Osteocyte (in vitro differentiated cells): ENCODE results near the gene PTPRG. TPM values are rescaled to one million over a fixed set of nuclear protein-coding genes. Genes with fewer than 3 reads are reported as not detected.

ENCODE experiments used
- DNase-seq: peaks from one replicate; pipeline ENCODE4 v3.0.0; 2021; ENCODE audit warnings: mixed read lengths; ENCODE audit not compliant: unreplicated experiment; ENCODE audit errors: extremely low spot score
- H3K27ac Mint-ChIP-seq: one replicate; pipeline ENCODE4 v1.8.0; 2021; ENCODE audit warnings: mild to moderate bottlenecking, mixed read lengths; ENCODE audit not compliant: unreplicated experiment
- H3K27me3 Mint-ChIP-seq: one replicate; pipeline ENCODE4 v1.8.0; 2021; ENCODE audit warnings: mixed read lengths; ENCODE audit not compliant: unreplicated experiment
- H3K36me3 Mint-ChIP-seq: one replicate; pipeline ENCODE4 v1.8.0; 2021; ENCODE audit warnings: mixed read lengths; ENCODE audit not compliant: unreplicated experiment
- H3K4me1 Mint-ChIP-seq: one replicate; pipeline ENCODE4 v1.8.0; 2021; ENCODE audit warnings: mixed read lengths; ENCODE audit not compliant: unreplicated experiment
- H3K4me3 Mint-ChIP-seq: one replicate; pipeline ENCODE4 v1.8.0; 2021; ENCODE audit warnings: mild to moderate bottlenecking, moderate library complexity, mixed read lengths; ENCODE audit not compliant: unreplicated experiment
- H3K9me3 Mint-ChIP-seq: one replicate; pipeline ENCODE4 v1.8.0; 2021; ENCODE audit warnings: mixed read lengths; ENCODE audit not compliant: unreplicated experiment
- total RNA-seq: library from RNA; stranded (reverse); gene quantifications from 2 replicates; pipeline ENCODE4 v1.2.1, GENCODE V29; 2021
- TF ChIP-seq, protein P1 (sequence below): fragments of 200-600 bp; sonication (generic); IDR thresholded peaks from 2 replicates; pipeline ENCODE4 v1.5.0; 2021; ENCODE audit warnings: antibody characterized with exemption, mild to moderate bottlenecking, moderate library complexity

PTPRG gene
- total RNA-seq, 1 donor from 2014 or later, result 48.1 TPM

DNA sequence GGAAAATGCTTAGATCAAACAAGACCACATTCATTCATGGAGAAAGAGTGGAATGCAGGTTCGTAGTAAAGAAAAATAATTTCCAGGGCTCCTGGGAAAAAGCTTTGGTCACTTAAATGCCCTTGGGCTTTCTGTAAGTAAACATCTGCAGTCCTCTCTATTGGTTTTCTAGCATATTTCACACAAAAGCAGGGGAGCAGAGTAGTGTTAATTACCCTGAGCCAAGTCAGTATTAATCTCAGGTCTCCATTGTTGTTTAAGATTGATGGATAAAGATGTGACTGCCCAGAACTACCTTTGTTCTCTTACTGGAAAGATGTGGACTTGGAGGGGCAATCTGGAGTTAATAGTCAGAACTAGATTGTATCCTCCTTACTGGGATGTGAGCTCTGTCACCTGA, 242.6 kb downstream of the PTPRG start:
- H3K4me3 Mint-ChIP-seq, result no peak overlapping the region
- no peaks in the 10 kb centered on the region for H3K27me3 Mint-ChIP-seq
- no peaks in the 10 kb centered on the region for H3K9me3 Mint-ChIP-seq
- TF ChIP-seq, protein P1, sequence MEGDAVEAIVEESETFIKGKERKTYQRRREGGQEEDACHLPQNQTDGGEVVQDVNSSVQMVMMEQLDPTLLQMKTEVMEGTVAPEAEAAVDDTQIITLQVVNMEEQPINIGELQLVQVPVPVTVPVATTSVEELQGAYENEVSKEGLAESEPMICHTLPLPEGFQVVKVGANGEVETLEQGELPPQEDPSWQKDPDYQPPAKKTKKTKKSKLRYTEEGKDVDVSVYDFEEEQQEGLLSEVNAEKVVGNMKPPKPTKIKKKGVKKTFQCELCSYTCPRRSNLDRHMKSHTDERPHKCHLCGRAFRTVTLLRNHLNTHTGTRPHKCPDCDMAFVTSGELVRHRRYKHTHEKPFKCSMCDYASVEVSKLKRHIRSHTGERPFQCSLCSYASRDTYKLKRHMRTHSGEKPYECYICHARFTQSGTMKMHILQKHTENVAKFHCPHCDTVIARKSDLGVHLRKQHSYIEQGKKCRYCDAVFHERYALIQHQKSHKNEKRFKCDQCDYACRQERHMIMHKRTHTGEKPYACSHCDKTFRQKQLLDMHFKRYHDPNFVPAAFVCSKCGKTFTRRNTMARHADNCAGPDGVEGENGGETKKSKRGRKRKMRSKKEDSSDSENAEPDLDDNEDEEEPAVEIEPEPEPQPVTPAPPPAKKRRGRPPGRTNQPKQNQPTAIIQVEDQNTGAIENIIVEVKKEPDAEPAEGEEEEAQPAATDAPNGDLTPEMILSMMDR, result no peak
- peaks cover 36% of the 10 kb centered on the region for H3K4me1 Mint-ChIP-seq
- peaks cover 2% of the 10 kb centered on the region for H3K36me3 Mint-ChIP-seq
- DNase-seq, result no peak
- H3K27ac Mint-ChIP-seq, result no peak overlapping the region

DNA sequence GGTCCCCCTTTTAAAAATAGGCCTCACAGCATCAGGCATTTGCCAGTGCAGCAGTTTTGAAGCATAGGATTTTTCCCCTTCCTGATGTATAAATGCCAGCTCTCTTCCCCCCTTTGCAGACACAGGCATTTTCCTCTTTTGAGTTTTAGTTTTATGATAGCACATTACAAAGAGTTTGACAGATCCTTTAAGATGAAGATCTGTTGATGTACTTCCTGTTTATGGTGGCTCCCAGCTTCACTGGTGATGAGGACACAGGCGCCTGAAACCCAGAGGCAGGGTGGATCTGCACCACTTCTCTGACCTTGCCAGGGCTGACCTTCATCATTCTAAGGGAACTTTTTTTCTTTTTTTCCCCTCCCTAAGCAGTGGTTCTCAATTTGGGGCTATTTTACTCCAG, 243.4 kb downstream of the PTPRG start:
- Mint-ChIP-seq H3K27ac (no peak overlapping the region), H3K9me3 (no peaks in the 10 kb centered on the region), H3K36me3 (peaks cover 2% of the 10 kb centered on the region), H3K27me3 (no peaks in the 10 kb centered on the region), H3K4me1 (peaks cover 36% of the 10 kb centered on the region), H3K4me3 (no peak overlapping the region)
- TF ChIP-seq, protein P1, result no peak
- DNase-seq, result no peak

- peak overlapping the region; percentile 27 for H3K27ac Mint-ChIP-seq
- peaks cover 2% of the 10 kb centered on the region for H3K36me3 Mint-ChIP-seq
- TF ChIP-seq, protein P1, result no peak
- H3K4me1 Mint-ChIP-seq, result peaks cover 40% of the 10 kb centered on the region
- H3K27me3 Mint-ChIP-seq, result no peaks in the 10 kb centered on the region
- DNase-seq, result no peak
- H3K4me3 Mint-ChIP-seq, result no peak overlapping the region
- no peaks in the 10 kb centered on the region for H3K9me3 Mint-ChIP-seq
Observed at GRCh38 chr3:61805510-61806080, 244.2 kb downstream of the PTPRG start.

DNA sequence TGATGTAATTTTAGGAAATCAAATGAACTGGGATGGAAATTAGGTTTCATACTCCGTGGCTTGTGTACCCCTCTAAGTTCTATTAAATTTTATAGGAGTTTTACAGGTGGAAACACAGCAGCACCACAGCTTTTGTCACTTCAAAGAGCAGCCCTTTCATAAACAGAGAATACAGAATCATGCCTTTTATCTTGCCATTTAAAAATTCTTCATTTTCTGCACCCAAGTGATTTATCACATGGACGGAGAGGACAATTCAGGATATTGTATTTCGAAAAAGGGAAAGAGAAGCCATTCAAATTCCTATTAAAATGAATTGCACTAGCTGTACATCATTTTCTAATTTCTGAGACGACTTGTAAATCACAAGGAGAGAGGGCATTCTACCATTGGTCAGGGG, 245.4 kb downstream of the PTPRG start:
- Mint-ChIP-seq H3K4me3 (no peak overlapping the region), H3K36me3 (no peaks in the 10 kb centered on the region), H3K27me3 (no peaks in the 10 kb centered on the region), H3K27ac (no peak overlapping the region), H3K4me1 (peaks cover 43% of the 10 kb centered on the region), H3K9me3 (no peaks in the 10 kb centered on the region)
- TF ChIP-seq, protein P1, result no peak
- no peak for DNase-seq

- Mint-ChIP-seq H3K27ac (no peak overlapping the region), H3K9me3 (no peaks in the 10 kb centered on the region), H3K4me3 (no peak overlapping the region), H3K4me1 (peaks cover 51% of the 10 kb centered on the region), H3K27me3 (no peaks in the 10 kb centered on the region), H3K36me3 (no peaks in the 10 kb centered on the region)
- DNase-seq, result no peak
- TF ChIP-seq, protein P1, result no peak
Observed at GRCh38 chr3:61807865-61808276, 246.5 kb downstream of the PTPRG start.
